HG03135 (cell line): ENCODE measurements around the gene SRPK3.
A peak's percentile ranks its signal among the peaks of the same experiment; 100 is the strongest.

Source experiments
- ATAC-seq: cut with Tn5 transposase; IDR thresholded peaks from one replicate; pipeline ENCODE4 v1.9.1; 2021; ENCODE audit warnings: mild to moderate bottlenecking, moderate library complexity; ENCODE audit not compliant: unreplicated experiment

Gene SRPK3

GRCh38 chrX:153781428-153782047 lies 697 bp downstream of the SRPK3 start:
- no peak for ATAC-seq

- no peak for ATAC-seq
Measured at GRCh38 chrX:153782313-153782712, 1.5 kb downstream of the SRPK3 start.

DNA sequence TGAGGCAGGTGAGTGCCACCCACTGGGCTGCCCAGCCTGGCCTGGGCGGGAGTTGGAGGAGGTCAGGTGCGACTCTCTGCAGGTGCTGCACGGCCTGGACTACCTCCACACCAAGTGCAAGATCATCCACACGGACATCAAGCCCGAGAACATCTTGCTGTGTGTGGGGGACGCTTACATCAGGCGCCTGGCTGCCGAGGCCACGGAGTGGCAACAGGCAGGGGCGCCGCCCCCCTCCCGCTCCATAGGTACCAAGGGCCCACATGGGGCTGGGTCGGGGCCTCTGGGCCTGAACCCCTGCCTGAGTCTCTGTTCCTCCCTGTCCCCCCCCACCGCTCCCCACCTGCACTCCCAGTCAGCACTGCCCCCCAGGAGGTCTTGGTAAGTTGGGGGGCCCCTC lies 2.0 kb downstream of the SRPK3 start:
- ATAC-seq: no peak

DNA sequence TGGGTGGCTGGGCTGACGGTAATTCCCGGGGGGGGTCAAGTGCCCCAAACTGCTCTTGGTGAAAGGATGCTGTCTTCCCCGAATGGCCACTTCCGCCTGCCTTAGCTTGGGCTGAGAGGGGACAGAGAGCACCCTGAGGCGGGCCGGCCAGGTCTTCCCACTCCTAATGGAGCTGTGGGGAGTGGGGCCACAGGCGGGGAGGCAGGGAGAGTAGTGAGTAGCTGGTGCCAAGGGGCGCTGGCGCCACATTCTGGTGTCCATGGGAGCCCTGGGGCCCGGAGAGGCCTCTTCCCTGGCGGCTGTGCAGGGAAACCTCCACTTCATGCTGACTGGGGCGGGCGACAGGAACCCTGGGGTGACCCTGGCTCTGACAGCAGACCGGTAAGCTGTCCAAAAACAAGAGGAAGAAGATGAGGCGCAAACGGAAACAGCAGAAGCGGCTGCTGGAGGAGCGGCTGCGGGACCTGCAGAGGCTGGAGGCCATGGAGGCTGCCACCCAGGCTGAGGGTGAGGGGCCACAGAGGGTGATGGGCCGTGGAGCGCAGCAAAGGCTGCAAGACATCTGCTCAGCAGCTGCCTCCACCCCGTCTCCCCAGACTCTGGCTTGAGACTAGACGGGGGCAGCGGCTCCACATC lies 2.7 kb downstream of the SRPK3 start:
- no peak for ATAC-seq

- ATAC-seq: no peak
Measured at GRCh38 chrX:153784325-153784967, 3.6 kb downstream of the SRPK3 start.

DNA sequence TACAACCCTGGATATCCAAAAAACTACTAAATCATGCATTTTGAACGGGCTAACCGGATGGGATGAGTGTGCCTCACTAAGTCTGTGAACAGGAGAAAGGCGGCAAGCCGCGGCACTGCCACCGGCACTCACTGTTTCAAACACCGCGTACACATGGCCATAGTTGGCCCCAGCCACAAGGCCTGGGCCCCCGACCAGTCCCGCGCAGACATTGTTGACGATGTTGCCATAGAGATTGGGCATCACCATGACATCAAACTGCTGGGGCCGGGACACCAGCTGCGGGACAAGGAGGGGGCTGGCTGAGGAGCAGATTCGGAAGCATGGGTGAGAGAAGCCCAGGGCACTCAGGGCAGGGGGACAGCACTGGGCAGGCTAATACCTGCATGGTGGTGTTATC lies 5.8 kb downstream of the SRPK3 start:
- ATAC-seq: no peak

DNA sequence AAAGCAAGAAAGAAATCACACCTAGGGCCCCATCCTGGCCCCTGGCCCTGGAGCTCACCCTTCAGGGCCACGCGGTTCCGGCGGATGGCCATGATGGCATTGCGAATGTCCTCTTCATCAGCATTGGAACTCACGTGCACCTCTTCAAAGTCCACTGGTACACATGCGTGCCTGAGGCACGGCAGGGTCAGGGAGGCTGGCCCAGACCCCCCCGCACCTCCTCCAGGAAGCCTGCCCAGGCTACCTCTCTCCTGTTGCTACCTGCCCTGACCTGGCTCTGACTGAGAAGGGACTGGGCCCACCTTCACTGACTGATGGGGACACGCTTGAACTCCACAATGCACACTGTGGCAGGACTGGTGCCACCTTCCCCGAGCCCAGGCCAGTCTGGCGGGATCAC lies 8.8 kb downstream of the SRPK3 start:
- ATAC-seq: no peak

DNA sequence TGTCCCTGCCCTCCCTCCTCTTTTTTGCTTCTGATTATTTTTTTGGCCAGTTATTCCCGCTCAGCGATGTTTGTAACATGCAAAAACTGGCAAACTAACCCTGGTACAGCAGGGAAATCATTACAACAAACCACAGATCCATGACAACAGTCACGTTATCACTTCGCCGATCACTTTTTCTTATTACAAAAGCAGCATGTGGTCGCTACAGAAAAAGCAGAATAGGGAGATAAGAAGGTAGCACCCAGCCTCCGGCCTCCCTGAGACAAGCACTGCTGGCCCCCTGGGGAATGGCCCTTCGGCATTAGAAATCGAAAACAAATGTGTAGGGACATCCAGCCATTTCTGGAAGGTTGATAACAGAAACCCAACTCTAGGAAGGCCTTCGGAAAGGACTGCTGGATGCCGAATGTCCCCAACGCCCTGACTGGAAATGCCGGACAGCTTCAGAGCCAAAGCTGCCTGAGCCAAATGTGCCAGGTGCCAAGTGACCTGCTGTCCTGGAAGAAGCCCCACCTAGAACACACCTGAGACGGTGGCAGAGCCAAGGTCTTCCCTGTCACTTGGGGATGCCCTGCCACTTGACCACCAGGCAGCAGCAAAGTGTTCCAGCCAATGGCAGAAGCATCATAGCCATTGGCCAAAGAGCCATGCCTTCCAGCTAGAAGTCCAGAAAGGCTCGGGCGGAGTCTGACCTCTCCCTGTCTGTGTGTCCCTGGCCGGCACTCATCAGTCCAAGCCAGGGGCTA lies 10.4 kb downstream of the SRPK3 start:
- ATAC-seq: no peak

DNA sequence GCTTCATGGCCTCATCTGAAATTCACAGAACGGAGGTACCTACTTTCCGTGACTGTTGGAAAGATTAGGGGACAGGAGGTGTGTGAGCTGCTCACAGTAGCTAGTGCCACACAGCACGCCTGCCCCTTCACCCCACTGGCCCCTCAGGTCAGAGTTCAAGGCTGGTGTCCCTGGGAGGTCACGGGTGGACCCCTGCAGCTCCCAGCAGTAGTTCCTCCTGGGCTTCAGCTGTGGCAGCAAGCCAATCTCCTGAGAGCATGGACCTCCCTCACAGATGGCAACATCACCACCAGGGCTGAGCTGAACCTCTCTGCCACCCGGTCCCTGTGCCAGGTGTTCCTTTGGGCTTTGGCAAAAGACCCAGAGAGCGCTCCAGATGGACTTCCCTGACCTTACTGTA lies 11.5 kb downstream of the SRPK3 start:
- ATAC-seq: no peak

DNA sequence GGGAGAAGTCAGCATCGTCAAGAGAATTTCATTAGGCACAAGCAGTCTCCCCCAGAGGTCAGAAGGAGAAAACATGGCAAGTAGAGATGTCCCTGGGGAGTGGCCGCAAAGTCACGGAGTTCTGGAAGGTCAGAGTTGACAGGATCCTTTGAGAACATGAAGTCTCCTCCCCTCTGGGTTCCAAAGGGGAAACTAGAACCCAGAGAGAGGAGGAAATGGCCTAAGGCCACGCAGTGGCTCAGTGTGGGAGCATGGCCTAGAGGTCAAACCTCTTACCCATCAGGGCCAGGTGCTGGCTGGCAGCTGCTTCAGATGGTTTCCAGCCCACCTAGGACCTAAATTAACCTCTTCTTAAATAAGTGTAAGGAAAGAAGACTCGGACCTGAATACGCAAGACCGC lies 12.4 kb downstream of the SRPK3 start:
- ATAC-seq: no peak

GRCh38 chrX:153794018-153794896 lies 13.4 kb downstream of the SRPK3 start, which contains the start of the genes IDH3G and SSR4:
IDH3G (minus strand) TSS chrX:153794375; CDS start chrX:153794326, 49 bp downstream.
SSR4 (plus strand) TSS chrX:153794668; CDS start chrX:153794688, 20 bp downstream.
- peak; percentile 89 for ATAC-seq

DNA sequence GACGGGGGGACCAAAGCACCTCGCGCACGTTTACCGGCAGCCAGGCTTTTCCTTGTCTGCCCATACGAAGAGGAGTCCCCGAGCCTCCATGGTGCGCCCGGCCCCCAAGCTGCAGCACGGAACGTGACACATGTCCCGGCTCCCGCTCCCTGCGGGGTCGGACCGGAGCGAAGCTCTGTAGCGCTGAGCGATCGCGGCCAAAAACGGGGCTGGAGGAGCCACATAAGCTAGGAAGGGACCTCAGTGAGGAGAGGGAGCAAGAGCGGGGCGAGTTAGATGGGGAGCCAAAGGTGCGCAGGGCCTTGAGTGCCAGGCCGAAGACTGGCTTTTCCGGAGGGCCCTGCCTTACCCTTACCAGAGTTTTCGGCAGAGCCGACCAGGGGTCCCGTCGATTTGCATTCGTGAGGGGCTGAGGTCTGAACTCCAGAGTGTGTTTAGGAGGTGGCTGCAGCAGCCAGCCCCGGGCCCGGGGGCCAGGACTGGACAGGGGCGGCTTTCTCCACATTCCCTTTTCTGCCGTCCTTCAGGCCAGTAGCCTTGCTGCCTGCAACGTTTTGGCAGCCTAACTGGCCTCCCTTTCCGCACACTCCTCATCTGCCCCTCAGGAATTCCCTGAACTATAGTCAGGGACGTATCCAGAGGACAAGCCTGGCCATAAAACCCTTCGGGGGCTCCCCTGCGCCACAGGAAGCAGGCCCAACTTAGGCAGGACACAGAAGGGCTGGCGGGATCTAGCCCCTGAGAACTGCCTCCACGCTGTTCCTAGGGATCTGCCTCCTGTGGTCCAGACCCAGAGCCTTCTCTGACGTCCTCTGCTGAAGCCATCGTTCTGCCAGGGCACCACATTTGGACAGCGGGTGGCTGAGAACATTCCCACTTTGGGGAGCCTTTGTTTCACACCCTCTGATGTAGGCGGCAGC lies 14.3 kb downstream of the SRPK3 start:
- ATAC-seq: peak; percentile 5

DNA sequence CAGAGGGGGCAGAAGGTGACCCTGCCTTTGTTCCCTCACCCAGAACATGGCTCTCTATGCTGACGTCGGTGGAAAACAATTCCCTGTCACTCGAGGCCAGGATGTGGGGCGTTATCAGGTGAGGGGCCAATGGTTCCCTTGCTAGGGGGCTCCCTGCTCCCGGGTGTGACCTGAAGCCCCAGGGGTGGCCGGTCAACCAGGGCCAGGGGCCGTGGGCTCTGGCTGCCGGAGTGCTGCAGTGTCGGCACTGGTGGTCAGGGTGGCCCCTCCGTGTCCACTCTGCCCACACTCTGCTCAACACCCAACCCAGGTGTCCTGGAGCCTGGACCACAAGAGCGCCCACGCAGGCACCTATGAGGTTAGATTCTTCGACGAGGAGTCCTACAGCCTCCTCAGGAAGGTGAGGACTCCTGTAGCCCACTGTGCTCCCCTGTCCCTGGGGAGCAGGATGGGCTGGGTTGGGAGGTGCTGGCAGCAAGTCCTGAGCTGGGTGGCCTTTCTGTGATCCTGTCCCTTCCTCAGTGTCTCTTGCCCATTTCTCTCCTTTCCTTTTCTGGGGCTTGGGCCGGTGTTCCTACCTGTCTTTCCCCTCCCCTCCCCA lies 16.7 kb downstream of the SRPK3 start:
- ATAC-seq: no peak

DNA sequence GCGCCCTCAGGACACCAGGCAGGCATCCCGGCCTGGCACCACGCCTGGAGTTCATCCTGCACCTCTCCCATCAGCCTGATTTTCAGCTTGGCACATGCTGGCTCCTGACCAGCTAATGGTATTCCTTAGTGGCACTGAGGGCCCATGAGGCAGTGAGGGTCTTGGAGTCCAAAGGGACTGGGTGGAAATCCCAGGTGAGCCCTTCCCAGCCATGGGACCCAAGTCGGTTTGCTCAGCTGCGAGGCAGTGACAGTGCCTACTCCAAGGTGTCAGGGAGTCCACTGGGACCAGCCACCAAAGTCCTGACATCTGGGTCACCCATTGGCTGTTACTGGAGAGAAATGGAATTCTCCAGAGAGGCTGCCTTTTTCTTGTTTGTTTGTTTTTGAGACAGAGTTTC lies 18.5 kb downstream of the SRPK3 start:
- no peak for ATAC-seq

- ATAC-seq: no peak
Measured at GRCh38 chrX:153800177-153800722, 19.4 kb downstream of the SRPK3 start.

DNA sequence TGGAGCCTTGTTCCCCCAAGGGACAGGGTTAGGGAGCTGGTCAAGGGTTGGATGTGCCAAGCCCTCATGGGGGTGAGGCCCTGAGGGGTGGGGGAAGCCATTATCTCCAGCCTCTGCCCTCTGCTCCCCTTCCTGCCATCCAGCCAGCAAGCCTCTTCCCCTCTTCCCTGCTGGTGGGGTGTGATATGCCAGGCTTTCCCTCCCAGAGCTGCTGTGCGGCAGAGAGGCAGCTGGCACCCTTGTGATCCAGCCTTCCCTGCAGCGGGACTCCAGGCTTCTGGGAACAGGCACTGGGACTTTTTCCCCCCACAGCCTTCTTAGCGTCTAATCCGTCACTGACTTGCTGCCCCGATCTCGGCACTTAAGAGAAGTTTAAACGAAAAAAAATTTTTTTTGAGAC lies 19.9 kb downstream of the SRPK3 start:
- ATAC-seq: no peak

GRCh38 chrX:153801669-153802068 lies 20.8 kb downstream of the SRPK3 start:
- ATAC-seq: no peak

- ATAC-seq: no peak
Measured at GRCh38 chrX:153802513-153803045, 21.7 kb downstream of the SRPK3 start.
